Measurements from ENCODE around the gene SNED1. TPM values are rescaled to one million over a fixed set of nuclear protein-coding genes. Genes with fewer than 3 reads are reported as not detected.

The SNED1 gene
- polyA plus RNA-seq, 1 donor from 2014 or later = 0.32 TPM

GRCh38 chr2:241095594-241096290, 97.3 kb downstream of the SNED1 start:
- peaks cover 10% of the 10 kb centered on the region for H3K36me3 ChIP-seq (ENCODE audit: insufficient read depth, low read length)
- no peaks in the 10 kb centered on the region for H4K20me1 ChIP-seq (ENCODE audit: insufficient read depth)

DNA sequence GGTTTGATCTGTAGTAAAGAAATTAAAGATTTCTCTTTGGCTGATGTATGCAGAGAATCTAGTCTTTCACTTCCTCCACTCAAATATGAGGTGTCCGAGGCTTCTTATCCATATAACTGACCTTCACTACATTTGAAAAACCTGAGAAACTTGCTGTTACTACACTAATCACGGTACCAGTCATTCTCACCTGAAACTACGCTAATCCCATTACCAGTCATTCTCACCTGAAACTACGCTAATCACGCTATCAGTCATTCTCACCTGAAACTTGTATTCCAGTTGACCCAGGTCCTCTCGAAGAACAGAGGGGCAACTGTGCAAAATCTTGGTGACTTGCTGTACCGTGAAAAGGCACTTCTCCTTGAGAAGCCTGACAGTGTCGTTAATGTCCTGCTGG, 98.6 kb downstream of the SNED1 start:
- Histone ChIP-seq H4K20me1 (ENCODE audit: insufficient read depth) (no peaks in the 10 kb centered on the region), H2AFZ (ENCODE audit: low read depth, low read length) (no peak overlapping the region), H3F3A (ENCODE audit: insufficient read depth, low read length, poor library complexity, severe bottlenecking) (no peaks in the 10 kb centered on the region), H3K27me3 (ENCODE audit: insufficient read depth, low read depth, low read length) (no peaks in the 10 kb centered on the region), H3K9me3 (ENCODE audit: low read length) (no peaks in the 10 kb centered on the region), H3K9me2 (ENCODE audit: insufficient read depth, low read length) (no peaks in the 10 kb centered on the region), H3K4me3 (ENCODE audit: low read length) (no peak overlapping the region), H3K27ac (ENCODE audit: low read length) (no peak overlapping the region), H3K4me2 (ENCODE audit: low read length) (no peak overlapping the region), H3K36me3 (ENCODE audit: insufficient read depth, low read length) (peaks cover 10% of the 10 kb centered on the region), H3K9ac (ENCODE audit: low read length) (no peak overlapping the region), H3K79me2 (replicated peaks; ENCODE audit: insufficient read depth, low read length) (peaks cover 34% of the 10 kb centered on the region)
- TF ChIP-seq, protein P1, sequence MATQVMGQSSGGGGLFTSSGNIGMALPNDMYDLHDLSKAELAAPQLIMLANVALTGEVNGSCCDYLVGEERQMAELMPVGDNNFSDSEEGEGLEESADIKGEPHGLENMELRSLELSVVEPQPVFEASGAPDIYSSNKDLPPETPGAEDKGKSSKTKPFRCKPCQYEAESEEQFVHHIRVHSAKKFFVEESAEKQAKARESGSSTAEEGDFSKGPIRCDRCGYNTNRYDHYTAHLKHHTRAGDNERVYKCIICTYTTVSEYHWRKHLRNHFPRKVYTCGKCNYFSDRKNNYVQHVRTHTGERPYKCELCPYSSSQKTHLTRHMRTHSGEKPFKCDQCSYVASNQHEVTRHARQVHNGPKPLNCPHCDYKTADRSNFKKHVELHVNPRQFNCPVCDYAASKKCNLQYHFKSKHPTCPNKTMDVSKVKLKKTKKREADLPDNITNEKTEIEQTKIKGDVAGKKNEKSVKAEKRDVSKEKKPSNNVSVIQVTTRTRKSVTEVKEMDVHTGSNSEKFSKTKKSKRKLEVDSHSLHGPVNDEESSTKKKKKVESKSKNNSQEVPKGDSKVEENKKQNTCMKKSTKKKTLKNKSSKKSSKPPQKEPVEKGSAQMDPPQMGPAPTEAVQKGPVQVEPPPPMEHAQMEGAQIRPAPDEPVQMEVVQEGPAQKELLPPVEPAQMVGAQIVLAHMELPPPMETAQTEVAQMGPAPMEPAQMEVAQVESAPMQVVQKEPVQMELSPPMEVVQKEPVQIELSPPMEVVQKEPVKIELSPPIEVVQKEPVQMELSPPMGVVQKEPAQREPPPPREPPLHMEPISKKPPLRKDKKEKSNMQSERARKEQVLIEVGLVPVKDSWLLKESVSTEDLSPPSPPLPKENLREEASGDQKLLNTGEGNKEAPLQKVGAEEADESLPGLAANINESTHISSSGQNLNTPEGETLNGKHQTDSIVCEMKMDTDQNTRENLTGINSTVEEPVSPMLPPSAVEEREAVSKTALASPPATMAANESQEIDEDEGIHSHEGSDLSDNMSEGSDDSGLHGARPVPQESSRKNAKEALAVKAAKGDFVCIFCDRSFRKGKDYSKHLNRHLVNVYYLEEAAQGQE (IDR thresholded peaks at IDR 0.05; ENCODE audit: borderline replicate concordance) = no peak
- no peak for TF ChIP-seq EZH2 (IDR thresholded peaks at IDR 0.05; ENCODE audit: borderline replicate concordance, insufficient read depth, low read length, poor library complexity, severe bottlenecking)
- no peak for TF ChIP-seq SMC3 (conservative IDR thresholded peaks at IDR 0.05; ENCODE audit: poor library complexity)
- TF ChIP-seq, protein P2, sequence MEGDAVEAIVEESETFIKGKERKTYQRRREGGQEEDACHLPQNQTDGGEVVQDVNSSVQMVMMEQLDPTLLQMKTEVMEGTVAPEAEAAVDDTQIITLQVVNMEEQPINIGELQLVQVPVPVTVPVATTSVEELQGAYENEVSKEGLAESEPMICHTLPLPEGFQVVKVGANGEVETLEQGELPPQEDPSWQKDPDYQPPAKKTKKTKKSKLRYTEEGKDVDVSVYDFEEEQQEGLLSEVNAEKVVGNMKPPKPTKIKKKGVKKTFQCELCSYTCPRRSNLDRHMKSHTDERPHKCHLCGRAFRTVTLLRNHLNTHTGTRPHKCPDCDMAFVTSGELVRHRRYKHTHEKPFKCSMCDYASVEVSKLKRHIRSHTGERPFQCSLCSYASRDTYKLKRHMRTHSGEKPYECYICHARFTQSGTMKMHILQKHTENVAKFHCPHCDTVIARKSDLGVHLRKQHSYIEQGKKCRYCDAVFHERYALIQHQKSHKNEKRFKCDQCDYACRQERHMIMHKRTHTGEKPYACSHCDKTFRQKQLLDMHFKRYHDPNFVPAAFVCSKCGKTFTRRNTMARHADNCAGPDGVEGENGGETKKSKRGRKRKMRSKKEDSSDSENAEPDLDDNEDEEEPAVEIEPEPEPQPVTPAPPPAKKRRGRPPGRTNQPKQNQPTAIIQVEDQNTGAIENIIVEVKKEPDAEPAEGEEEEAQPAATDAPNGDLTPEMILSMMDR (IDR thresholded peaks at IDR 0.05; ENCODE audit: poor library complexity, severe bottlenecking) = no peak
- no peak for TF ChIP-seq TAF1 (IDR thresholded peaks at IDR 0.05; ENCODE audit: low read depth)
- TF ChIP-seq EP300 (conservative IDR thresholded peaks at IDR 0.05; ENCODE audit: poor library complexity, severe bottlenecking) = no peak
- no peak for TF ChIP-seq POLR2AphosphoS5 (IDR thresholded peaks at IDR 0.05)
- no peak for TF ChIP-seq MXI1 (conservative IDR thresholded peaks at IDR 0.05; ENCODE audit: poor library complexity, severe bottlenecking)
- TF ChIP-seq RAD21 (conservative IDR thresholded peaks at IDR 0.05) = no peak

More at GRCh38 chr2:241095594-241096290, 97.3 kb downstream of the SNED1 start:
- H3K9me3 ChIP-seq (ENCODE audit: low read length) = no peaks in the 10 kb centered on the region
- no peaks in the 10 kb centered on the region for H3F3A ChIP-seq (ENCODE audit: insufficient read depth, low read length, poor library complexity, severe bottlenecking)
- TF ChIP-seq, protein P1 (IDR thresholded peaks at IDR 0.05; ENCODE audit: borderline replicate concordance) = no peak
- no peak for TF ChIP-seq EP300 (conservative IDR thresholded peaks at IDR 0.05; ENCODE audit: poor library complexity, severe bottlenecking)
- no peak for TF ChIP-seq POLR2AphosphoS5 (IDR thresholded peaks at IDR 0.05)
- no peak for TF ChIP-seq RAD21 (conservative IDR thresholded peaks at IDR 0.05)
- no peak for TF ChIP-seq TAF1 (IDR thresholded peaks at IDR 0.05; ENCODE audit: low read depth)
- TF ChIP-seq, protein P2 (IDR thresholded peaks at IDR 0.05; ENCODE audit: poor library complexity, severe bottlenecking) = no peak
- TF ChIP-seq EZH2 (IDR thresholded peaks at IDR 0.05; ENCODE audit: borderline replicate concordance, insufficient read depth, low read length, poor library complexity, severe bottlenecking) = no peak
- no peak for TF ChIP-seq SMC3 (conservative IDR thresholded peaks at IDR 0.05; ENCODE audit: poor library complexity)
- TF ChIP-seq MXI1 (conservative IDR thresholded peaks at IDR 0.05; ENCODE audit: poor library complexity, severe bottlenecking) = no peak
- no peak overlapping the region for H3K4me2 ChIP-seq (ENCODE audit: low read length)
- H3K27me3 ChIP-seq (ENCODE audit: insufficient read depth, low read depth, low read length) = no peaks in the 10 kb centered on the region
- peaks cover 24% of the 10 kb centered on the region for H3K79me2 ChIP-seq (replicated peaks; ENCODE audit: insufficient read depth, low read length)
- no peaks in the 10 kb centered on the region for H3K9me2 ChIP-seq (ENCODE audit: insufficient read depth, low read length)
- H3K27ac ChIP-seq (ENCODE audit: low read length) = no peak overlapping the region
- no peak overlapping the region for H3K9ac ChIP-seq (ENCODE audit: low read length)
- H3K4me3 ChIP-seq (ENCODE audit: low read length) = no peak overlapping the region
- no peak overlapping the region for H2AFZ ChIP-seq (ENCODE audit: low read depth, low read length)

All from neural cell (in vitro differentiated cells).